ENCODE measurements around the gene RTN4IP1.

Gene RTN4IP1

DNA sequence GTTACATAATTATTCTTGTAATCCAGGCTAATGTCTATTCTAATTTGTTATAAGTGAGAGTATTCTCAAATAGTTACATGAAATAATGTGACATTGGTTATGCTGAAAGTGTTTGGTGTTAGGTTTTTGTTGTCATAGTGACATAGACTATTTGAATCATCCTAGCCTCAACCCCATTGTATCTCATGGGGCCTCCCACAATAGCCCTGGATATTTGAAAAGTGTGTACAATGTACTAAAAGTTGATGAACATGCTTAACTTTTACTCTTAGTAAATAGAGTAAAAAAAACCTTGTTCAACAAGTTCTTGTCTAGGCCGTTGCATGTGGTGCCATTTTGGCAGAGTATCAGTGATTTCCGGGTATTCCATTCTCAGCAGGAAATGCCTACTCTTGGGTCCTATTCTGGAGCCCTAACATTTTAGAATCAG lies 83.0 kb downstream of the RTN4IP1 start:
- DNase-seq = no peak

GRCh38 chr6:106540907-106541306 lies 88.4 kb downstream of the RTN4IP1 start:
- no peak for DNase-seq

DNA sequence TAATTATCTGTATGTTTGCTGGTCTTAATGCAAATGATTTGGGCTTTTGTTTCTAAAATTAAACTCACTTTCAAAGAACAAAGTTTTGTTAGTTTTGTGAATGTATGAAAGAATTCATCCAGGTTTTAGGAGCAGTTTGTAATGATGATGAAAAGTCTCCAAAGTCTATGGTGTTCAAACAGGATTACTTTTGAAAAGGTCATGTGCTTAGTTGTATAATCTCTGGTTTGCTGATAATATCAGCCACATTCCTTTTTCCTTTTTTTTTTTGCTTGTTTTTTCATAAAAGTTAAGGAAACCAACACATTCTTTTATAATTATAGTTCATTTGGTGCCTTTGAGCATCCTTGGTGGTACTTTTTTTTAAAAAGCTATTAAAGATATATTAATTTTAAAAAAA lies 88.9 kb downstream of the RTN4IP1 start:
- no peak for DNase-seq

GRCh38 chr6:106539936-106540335 lies 89.4 kb downstream of the RTN4IP1 start:
- no peak for DNase-seq

- no peak for DNase-seq
Measured at GRCh38 chr6:106538145-106538544, 91.2 kb downstream of the RTN4IP1 start.

GRCh38 chr6:106537662-106538061 lies 91.6 kb downstream of the RTN4IP1 start:
- DNase-seq = no peak

- DNase-seq = no peak
Measured at GRCh38 chr6:106536851-106537250, 92.4 kb downstream of the RTN4IP1 start.

DNA sequence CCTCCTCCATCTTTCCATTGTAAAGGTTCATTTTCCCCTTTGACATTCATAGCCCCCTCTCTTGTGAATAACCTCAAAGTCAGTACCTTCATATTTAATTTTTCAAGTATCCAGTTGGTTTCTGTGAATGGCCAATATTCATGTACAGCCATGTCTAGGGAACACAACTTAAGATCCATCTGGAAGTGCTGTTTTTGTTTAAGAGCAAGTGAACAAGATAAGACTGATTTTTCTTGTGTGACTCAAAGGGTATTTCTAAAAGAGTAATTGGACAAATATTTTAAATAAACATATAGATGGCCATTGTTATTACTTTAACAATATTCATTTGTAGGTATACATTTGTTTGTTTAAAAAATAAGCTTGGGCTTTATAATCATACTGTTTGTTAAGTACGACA lies 92.9 kb downstream of the RTN4IP1 start:
- no peak for DNase-seq

- no peak for DNase-seq
Measured at GRCh38 chr6:106535012-106535411, 94.3 kb downstream of the RTN4IP1 start.

GRCh38 chr6:106534564-106534982 lies 94.7 kb downstream of the RTN4IP1 start:
- DNase-seq = no peak

DNA sequence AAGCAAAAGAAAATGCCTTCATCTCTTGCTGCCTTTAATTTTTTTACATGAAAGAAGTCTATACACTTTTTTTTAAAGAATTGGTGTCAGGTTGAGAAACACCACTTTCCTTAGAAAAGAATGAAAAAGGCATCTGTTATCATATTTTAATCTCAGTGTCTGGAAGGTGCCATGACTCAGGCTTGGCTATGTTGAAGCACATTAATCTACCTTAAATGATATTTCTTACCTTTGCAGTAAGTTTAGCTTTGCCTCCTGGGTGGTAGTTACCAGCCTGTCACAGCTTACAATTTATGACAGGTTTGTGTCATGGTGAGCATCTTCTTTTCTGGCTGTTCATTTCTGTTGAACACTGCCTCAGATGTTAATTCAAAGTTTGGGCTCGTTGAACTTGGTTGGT lies 95.3 kb downstream of the RTN4IP1 start:
- no peak for DNase-seq

DNA sequence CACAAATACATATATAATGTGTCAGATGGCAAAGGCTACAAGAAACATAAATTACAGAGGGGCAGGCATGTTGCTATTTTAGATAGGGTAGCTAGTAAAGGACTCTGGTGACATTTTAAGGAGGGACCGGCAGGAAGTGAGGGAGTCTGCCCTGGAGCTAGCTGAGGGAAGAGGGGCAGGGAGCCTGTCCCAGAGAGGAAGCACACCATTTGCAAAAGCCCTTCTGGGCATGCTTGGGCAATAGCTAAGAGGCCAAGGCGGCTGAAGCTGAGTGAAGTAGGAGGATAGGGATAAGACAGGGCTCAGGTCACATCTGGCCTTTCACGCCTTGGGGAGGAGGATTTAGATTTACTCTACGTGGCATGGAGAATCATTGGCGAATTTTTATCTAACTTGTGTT lies 96.2 kb downstream of the RTN4IP1 start:
- DNase-seq = no peak

- no peak for DNase-seq
Measured at GRCh38 chr6:106530502-106530901, 98.8 kb downstream of the RTN4IP1 start.

DNA sequence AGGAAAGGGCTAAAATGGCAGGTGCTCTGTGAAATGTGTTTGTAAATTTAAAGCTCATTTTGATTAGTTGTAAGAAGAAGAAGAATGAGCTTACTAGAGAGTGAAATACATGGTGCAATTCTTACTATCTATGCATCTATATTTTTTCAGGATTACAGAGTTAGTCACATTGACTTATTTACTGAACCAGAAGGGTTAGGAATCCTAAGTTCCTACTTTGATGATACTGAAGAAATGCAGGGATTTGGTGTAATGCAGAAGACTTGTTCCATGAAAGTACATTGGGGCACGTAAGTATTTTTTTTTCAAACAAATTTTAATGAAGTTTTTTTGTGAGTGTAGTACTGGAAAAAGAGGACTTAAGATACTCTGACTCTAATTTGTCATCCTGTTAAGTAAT lies 99.3 kb downstream of the RTN4IP1 start:
- DNase-seq = no peak

DNA sequence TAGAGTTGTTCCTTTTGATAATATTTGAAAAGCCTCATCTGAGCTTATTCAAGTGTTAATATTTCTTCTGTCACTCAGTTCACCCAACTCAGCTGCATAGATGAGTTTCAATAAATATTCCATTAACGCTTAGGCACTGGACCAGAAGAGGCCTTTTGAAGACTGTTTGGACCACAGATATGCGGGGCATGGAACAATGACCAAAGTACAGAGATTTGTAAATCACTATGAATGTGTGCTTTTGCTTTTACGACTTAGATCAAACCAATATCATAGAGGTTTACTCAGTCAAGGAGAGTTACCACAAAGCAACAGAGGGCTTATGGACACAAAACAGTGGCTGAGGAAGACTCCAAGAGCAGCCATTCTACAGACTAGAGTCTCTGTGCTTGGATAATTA lies 99.9 kb downstream of the RTN4IP1 start:
- DNase-seq = no peak

GRCh38 chr6:106528521-106528920 lies 100.8 kb downstream of the RTN4IP1 start:
- no peak for DNase-seq

DNA sequence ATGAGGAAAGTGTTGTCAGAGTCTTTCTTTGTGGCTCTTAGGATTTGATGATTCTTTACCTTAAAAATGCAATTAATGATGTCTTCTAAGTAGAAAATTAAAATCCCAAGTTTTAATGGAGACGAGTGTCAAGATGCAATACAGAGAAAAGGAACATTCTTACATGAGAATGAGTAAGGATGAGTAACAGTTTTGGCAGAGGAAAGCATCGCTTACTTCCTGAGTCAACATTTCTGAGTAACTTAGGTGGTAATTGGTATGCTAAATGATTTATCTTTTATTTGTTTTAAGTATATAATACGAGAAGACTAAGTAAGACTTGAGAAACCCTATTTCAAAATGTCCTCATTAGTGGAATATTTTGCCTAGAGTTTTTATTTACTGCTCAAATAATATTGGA lies 101.3 kb downstream of the RTN4IP1 start:
- DNase-seq = no peak

DNA sequence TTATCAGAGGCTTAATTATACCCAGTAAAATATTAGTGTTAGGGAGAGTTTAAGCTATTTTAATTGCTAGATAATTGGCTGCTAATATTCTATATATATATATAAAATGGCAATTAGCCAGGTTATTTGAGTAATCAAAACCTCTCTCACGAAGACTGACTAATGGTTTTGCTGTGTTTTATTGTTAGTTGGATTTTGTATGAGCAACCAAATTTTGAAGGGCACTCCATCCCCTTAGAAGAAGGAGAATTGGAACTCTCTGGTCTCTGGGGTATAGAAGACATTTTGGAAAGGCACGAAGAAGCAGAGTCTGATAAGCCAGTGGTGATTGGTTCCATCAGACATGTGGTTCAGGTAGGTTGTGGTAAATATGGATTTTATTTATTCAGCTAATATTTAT lies 102.2 kb downstream of the RTN4IP1 start:
- DNase-seq = no peak

GRCh38 chr6:106525882-106526275 lies 103.4 kb downstream of the RTN4IP1 start:
- peak; percentile 50 for DNase-seq

DNA sequence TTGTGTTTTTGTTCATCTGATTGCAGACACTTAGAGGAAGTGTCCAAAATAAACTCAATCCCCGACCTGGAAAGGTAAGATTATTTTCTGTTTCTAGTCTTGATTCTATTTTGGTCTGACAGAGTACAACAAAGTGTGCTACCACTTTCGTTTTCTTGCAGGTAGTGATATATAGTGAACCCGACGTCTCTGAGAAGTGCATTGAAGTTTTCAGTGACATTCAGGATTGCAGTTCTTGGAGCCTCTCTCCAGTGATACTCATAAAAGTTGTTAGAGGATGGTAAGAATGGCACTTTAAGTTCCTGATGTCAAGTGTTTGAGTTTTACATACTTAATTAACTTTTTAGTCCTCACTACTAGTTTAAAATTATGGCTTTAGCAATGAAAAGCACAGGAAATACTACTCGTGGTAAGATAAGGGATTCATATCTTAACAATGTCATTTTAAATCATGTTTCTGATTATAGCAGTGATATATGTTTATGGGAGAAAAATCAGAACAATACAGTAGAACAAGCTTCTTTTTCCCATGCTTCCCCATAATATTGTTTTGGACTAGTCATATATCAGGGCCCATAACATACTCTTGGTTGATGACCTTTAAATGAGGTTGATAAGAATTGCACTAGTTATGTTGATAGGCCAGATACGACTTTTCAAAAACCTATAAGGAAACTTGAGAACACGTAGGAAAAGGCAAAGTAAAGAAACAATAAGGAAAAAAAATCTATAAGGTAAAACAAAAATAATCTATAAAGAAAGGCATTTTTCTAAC lies 104.0 kb downstream of the RTN4IP1 start:
- DNase-seq = peak; percentile 63

- DNase-seq = no peak
Measured at GRCh38 chr6:106522562-106523250, 106.6 kb downstream of the RTN4IP1 start.
